Measurements from ENCODE around the gene TMTC3.
"Not testable (repeated sequence)": the region's sequence is repeated elsewhere in the genome, so short reads cannot be mapped to it uniquely, and the experiment has no call there.

- TF ChIP-seq RAD21 (IDR thresholded peaks at IDR 0.05; ENCODE audit: low read length); CTCF (IDR thresholded peaks at IDR 0.05); ZBTB33 (IDR thresholded peaks at IDR 0.05; ENCODE audit: borderline replicate concordance, low read depth); REST (IDR thresholded peaks at IDR 0.05; ENCODE audit: low read depth, low read length); POLR2AphosphoS5 (IDR thresholded peaks at IDR 0.05; ENCODE audit: low read depth, low read length); PBX3 (IDR thresholded peaks at IDR 0.05); MEF2A (IDR thresholded peaks at IDR 0.05; ENCODE audit: borderline replicate concordance, low read depth); USF1 (IDR thresholded peaks at IDR 0.05; ENCODE audit: borderline replicate concordance, low read depth); SIN3A (IDR thresholded peaks at IDR 0.05; ENCODE audit: borderline replicate concordance, low read depth, low read length): not testable (repeated sequence)
Observed at GRCh38 chr12:88210311-88210710, 68.2 kb downstream of the TMTC3 start.

Measured in SK-N-SH (cell line).